NCI-H526 (cell line): Measurements from ENCODE around the gene CCDC137.
A peak's percentile ranks its signal among the peaks of the same experiment; 100 is the strongest.
"Not testable (repeated sequence)": the region's sequence is repeated elsewhere in the genome, so short reads cannot be mapped to it uniquely, and the experiment has no call there.

Source experiments
- DNase-seq, 2 experiments: peaks; one replicate each; lab custom pipeline; 2025; lab: John Stamatoyannopoulos, UW

CCDC137 gene

GRCh38 chr17:81666342-81667191 is at the start of gene CCDC137, which contains the start of gene OXLD1:
Gene CCDC137 (plus strand): TSS chr17:81666737. CDS start chr17:81666767, 30 bp downstream.
Gene OXLD1 (minus strand): TSS chr17:81666605. CDS start chr17:81666577, 28 bp downstream.
- DNase-seq, result peak; percentile 87 to 98

- DNase-seq, result no peak
Observed at GRCh38 chr17:81616877-81617276, 49.7 kb upstream of the CCDC137 start.

GRCh38 chr17:81618307-81618706 is 48.2 kb upstream of the CCDC137 start:
- not testable (repeated sequence) for DNase-seq

GRCh38 chr17:81621494-81622130 is 44.9 kb upstream of the CCDC137 start:
- DNase-seq, result no peak

GRCh38 chr17:81630274-81630673 is 36.3 kb upstream of the CCDC137 start:
- no peak for DNase-seq

GRCh38 chr17:81631482-81631881 is 35.1 kb upstream of the CCDC137 start:
- DNase-seq, result no peak

GRCh38 chr17:81635431-81635830 is 31.1 kb upstream of the CCDC137 start:
- no peak for DNase-seq

- DNase-seq, result no peak
Observed at GRCh38 chr17:81635973-81636504, 30.5 kb upstream of the CCDC137 start.

- DNase-seq, result peak; percentile 48 to 92
Observed at GRCh38 chr17:81636505-81637288, 29.8 kb upstream of the CCDC137 start, which contains the start of the genes NPLOC4 and TSPAN10. Gene NPLOC4 (minus strand): TSS chr17:81637112. CDS start chr17:81636930, 182 bp downstream. Gene TSPAN10 (plus strand): TSS chr17:81637196. CDS start chr17:81642413, 5,217 bp downstream.

- DNase-seq, result no peak
Observed at GRCh38 chr17:81638683-81639082, 27.9 kb upstream of the CCDC137 start.

- no peak for DNase-seq
Observed at GRCh38 chr17:81640011-81640410, 26.5 kb upstream of the CCDC137 start.

GRCh38 chr17:81641825-81642489 is 24.6 kb upstream of the CCDC137 start:
- no peak for DNase-seq

GRCh38 chr17:81644496-81644895 is 22.0 kb upstream of the CCDC137 start:
- no peak for DNase-seq

- no peak for DNase-seq
Observed at GRCh38 chr17:81644976-81645952, 21.3 kb upstream of the CCDC137 start.

- peak in 1 of 2 experiments; percentile 17 for DNase-seq
Observed at GRCh38 chr17:81646869-81647600, 19.5 kb upstream of the CCDC137 start.

- peak in 1 of 2 experiments; percentile 29 for DNase-seq
Observed at GRCh38 chr17:81647640-81648012, 18.9 kb upstream of the CCDC137 start.

GRCh38 chr17:81648013-81648706 is 18.4 kb upstream of the CCDC137 start:
- no peak for DNase-seq

- no peak for DNase-seq
Observed at GRCh38 chr17:81648707-81649085, 17.8 kb upstream of the CCDC137 start.

- DNase-seq, result no peak
Observed at GRCh38 chr17:81650951-81651350, 15.6 kb upstream of the CCDC137 start.
